HG03175 (cell line): ENCODE data around the gene PRRC2B.
"Not testable (repeated sequence)": the region's sequence is repeated elsewhere in the genome, so short reads cannot be mapped to it uniquely, and the experiment has no call there.

Source experiments
- ATAC-seq: cut with Tn5 transposase; IDR thresholded peaks from one replicate; pipeline ENCODE4 v1.9.1; 2021; ENCODE audit warnings: mild to moderate bottlenecking, moderate library complexity; ENCODE audit not compliant: unreplicated experiment

Gene PRRC2B

DNA sequence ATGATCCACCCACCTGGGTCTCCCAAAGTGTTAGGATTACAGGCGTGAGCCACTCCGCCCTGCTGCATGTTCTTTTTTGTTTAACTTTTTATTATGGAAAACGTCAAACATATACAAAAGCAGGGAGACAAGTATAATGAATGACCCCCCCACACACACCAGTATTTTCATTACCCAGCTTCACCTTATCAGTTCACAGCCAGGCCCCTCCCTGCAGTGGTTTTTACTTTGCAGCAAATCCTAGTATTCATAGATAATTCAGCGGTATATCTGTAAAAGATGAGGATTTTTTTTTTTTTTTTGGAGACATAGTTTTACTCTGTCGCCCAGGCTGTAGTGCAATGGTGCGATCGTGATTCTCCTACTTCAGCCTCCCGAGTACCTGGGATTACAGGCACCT lies 111.1 kb downstream of the PRRC2B start:
- ATAC-seq, result no peak

DNA sequence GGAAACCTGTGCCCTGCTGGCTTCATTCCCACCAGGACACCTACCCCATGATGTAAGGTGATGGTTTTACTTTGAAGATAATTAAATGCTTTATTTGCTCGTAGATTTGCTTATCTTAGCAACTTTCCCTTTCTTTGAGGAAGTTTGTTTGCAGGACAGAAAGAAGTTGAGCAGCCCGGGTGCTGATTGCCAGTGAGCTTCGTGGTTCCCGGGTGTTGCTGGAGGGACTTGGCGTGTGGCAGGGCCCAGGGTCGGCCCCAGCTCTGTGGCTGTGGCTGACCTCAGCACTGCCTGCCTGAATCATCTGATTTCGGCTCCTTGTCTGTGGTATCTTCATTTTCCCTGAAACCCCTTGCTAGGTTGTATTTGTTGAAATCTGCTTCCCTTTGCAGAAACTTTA lies 117.5 kb downstream of the PRRC2B start:
- ATAC-seq, result no peak

- ATAC-seq, result no peak
Observed at GRCh38 chr9:131511880-131512279, 118.0 kb downstream of the PRRC2B start.

GRCh38 chr9:131513177-131513576 lies 119.3 kb downstream of the PRRC2B start:
- ATAC-seq, result no peak

GRCh38 chr9:131515559-131516031 lies 121.7 kb downstream of the PRRC2B start:
- ATAC-seq, result not testable (repeated sequence)

GRCh38 chr9:131516100-131516499 lies 122.2 kb downstream of the PRRC2B start:
- ATAC-seq, result no peak

GRCh38 chr9:131516930-131517329 lies 123.0 kb downstream of the PRRC2B start:
- no peak for ATAC-seq

DNA sequence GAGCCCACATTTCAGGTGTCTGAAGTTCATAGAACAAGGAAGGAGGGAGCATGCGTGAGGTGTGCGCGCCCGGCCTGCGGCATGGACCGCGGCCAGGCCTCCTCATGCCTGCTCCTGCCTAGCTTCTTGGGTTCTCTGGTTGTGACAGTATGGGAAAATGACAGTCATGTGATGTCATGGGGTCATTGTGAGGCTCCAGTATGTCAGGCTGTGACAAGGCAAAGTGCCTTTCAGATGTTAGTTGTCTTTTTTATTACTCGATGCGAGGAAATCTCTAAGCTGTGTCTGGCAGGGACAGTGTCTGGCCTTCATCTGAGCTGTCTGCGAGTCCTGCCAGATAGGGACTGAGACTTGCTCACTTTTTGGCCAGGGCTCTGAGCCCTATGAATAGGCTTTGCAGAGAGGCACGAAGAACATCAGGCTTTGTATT lies 123.9 kb downstream of the PRRC2B start:
- ATAC-seq, result no peak

- no peak for ATAC-seq
Observed at GRCh38 chr9:131518553-131518952, 124.7 kb downstream of the PRRC2B start.

DNA sequence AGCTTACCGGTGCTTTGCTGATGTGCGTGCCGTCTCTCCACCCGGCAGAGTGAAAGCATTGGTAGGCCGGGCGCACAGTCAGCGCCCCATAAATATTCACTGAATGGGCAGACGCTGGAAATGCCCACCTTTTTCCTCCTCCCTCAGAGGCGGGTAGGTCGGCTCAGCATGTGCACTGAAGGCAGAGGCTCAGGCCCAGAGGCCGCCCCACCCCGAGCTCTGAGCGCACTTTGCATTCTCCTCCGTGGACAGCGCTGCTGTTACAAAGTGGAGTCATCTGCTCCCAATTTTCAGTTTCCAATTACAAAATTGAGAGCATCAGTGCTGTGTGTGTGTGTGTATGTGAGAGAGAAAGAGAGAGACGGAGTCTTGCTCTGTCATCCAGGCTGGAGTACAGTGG lies 126.6 kb downstream of the PRRC2B start:
- ATAC-seq, result no peak

DNA sequence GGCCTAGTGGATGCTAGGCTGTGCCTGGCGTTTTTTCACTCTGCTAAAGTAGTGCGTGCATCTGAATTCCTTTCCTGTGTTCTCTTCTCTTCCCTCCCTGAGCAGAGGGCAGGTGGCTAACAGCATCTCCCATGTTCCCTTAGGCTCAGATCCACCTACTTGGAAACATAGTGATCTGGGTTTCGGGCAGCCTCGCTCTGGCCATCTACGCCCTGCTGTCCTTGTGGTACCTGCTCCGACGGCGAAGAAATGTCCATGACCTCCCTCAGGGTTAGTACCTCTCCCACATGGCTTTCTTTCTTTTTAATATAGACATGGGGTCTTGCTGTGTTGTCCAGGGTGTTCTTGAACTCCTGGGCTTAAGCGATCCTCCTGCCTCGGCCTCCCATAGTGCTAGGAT lies 127.3 kb downstream of the PRRC2B start:
- ATAC-seq, result no peak

DNA sequence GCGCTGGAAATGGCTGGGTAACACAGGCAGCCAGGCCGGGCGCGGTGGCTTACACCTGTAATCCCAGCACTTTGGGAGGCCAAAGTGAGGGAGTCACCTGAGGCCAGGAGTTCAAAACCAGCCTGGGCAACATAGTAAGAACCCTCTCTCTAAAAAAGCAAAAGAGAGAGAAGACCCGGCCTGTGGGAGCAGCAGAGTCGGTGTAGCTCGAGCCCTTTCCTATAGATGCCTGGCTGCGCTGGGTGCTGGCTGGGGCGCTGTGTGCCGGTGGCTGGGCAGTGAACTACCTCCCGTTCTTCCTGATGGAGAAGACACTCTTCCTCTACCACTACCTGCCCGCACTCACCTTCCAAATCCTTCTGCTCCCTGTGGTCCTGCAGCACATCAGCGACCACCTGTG lies 127.9 kb downstream of the PRRC2B start:
- no peak for ATAC-seq

GRCh38 chr9:131522257-131523085 lies 128.6 kb downstream of the PRRC2B start:
- ATAC-seq, result no peak

GRCh38 chr9:131523086-131523388 lies 129.2 kb downstream of the PRRC2B start:
- ATAC-seq, result no peak

DNA sequence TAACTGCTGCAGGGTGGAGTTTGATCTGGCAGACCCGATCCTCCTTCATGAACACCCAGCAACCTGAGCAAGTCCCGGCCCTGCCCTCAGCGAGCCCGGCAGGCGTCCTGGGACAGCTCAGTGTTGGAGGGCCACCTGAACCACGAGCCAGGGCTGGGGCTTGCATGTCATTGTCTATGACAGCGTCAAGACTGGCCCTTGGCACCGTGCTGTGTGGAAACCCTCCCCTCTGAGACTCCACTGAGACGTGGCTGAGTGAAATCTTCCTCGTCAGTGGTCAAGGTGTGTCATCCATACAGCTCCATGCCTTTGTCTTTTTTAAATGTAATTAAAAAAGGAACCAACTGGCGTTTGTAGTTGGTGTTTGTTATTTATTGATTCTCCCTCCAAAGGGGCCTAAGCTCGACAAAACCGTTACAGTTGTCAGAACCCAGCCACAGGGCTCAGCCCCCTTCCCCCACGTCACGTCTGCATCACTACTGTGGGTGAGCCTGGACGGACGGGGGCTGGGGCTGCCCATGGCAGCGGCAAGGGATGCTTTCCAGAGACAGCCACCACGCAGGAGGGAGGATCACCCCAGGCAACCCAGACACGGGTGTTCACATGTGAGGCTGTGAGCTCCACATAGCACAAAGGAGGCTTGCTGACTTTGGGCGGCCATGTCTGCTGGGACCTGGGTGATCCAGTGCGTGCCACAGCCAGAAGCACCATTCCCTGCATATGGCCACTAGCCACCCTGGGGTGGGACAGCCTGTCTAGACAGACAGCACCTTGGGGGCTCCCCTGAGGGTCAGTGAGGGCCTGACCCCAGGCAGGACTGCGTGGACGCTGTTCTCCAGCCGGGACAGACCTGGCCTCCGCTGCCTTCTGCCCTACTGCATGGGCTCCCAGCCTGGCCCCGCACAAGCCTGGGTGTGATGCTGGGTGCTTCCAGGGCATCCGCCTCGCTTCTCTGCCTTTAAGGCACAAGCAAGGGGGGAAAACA lies 129.9 kb downstream of the PRRC2B start:
- ATAC-seq, result no peak

DNA sequence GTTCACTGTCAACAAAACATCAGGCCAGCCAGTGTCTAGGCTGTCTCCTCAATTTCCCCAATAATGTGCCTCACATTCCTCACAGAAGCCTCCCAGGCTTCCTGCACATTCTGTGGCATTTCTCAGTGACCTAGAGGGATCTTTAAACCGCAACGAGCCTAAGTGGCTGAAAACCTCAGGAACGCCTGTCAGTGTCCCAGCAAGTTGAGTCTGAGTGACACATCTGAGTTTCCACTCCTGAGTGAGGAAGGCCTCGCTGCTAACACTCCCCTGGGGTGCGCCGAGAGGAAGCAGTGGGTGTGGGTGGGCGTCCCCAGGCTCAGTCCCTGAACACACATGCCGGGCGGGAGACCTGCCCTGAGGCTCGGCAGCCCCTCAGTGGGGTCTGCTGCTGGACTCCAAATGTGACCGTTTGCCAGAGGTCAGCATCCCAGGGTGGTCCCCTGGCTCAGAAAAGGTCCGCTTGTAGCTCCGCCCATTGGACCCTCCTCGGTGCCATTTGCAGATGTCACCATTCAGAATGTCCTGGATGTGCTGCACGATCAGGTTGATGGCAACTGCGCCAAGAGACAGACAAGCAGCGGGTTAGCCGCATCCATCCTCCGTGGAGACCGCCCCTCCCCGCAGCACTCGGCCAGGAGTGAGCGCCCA lies 130.9 kb downstream of the PRRC2B start:
- no peak for ATAC-seq

- ATAC-seq, result no peak
Observed at GRCh38 chr9:131525643-131526565, 132.0 kb downstream of the PRRC2B start.

- ATAC-seq, result no peak
Observed at GRCh38 chr9:131528186-131528585, 134.3 kb downstream of the PRRC2B start.

GRCh38 chr9:131528886-131529505 lies 135.1 kb downstream of the PRRC2B start:
- no peak for ATAC-seq
